Measurements from ENCODE around the gene CPSF4L.

DNA sequence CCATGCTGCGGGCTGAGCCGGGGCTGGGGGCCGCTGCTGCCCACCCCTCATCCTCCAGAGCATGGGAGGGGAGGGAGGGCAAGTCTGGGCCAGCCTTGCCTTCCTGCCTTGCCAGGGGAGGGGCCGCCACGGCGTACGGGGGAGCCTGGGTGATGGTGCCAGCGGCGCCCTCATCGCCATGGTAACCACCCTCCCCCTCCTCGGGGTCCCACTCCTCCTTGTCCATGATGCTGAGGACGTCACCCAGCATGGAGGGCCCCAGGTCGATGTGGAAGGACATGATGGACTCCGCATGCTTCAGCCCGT lies 23.9 kb upstream of the CPSF4L start:
- TF ChIP-seq, protein P1, sequence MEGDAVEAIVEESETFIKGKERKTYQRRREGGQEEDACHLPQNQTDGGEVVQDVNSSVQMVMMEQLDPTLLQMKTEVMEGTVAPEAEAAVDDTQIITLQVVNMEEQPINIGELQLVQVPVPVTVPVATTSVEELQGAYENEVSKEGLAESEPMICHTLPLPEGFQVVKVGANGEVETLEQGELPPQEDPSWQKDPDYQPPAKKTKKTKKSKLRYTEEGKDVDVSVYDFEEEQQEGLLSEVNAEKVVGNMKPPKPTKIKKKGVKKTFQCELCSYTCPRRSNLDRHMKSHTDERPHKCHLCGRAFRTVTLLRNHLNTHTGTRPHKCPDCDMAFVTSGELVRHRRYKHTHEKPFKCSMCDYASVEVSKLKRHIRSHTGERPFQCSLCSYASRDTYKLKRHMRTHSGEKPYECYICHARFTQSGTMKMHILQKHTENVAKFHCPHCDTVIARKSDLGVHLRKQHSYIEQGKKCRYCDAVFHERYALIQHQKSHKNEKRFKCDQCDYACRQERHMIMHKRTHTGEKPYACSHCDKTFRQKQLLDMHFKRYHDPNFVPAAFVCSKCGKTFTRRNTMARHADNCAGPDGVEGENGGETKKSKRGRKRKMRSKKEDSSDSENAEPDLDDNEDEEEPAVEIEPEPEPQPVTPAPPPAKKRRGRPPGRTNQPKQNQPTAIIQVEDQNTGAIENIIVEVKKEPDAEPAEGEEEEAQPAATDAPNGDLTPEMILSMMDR (IDR thresholded peaks at IDR 0.05; ENCODE audit: extremely low read depth in 1 of 2, insufficient read depth in 1 of 2, low read depth in 1 of 2, low read length in 2 of 2), result no peak
- TF ChIP-seq EZH2 (IDR thresholded peaks at IDR 0.05; ENCODE audit: borderline replicate concordance, low read depth, low read length, severe bottlenecking) (no peak), POLR2A (IDR thresholded peaks at IDR 0.05; ENCODE audit: low read depth, low read length) (no peak), JUN (IDR thresholded peaks at IDR 0.05; ENCODE audit: borderline replicate concordance, insufficient read depth, insufficient read length, low read depth) (no peak), POLR2AphosphoS5 (IDR thresholded peaks at IDR 0.05; ENCODE audit: insufficient read depth, low read depth, low read length) (no peak), FOS (IDR thresholded peaks at IDR 0.05; ENCODE audit: borderline replicate concordance, insufficient read depth, low read length) (no peak)
- TF ChIP-seq, protein P2, sequence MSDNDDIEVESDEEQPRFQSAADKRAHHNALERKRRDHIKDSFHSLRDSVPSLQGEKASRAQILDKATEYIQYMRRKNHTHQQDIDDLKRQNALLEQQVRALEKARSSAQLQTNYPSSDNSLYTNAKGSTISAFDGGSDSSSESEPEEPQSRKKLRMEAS (IDR thresholded peaks at IDR 0.05; ENCODE audit: insufficient read depth, insufficient read length), result no peak

Data from endothelial cell of umbilical vein (primary cell).